MG63 (cell line): ENCODE measurements around the gene REPS2. TPM values are rescaled to one million over a fixed set of nuclear protein-coding genes. Genes with fewer than 3 reads are reported as not detected.

Experiments used
- DNase-seq: peaks from one replicate; pipeline ENCODE4 v3.0.0-alpha.2; 2020
- H3K27me3 ChIP-seq: fragments of 250-450 bp; sonication (Bioruptor Pico); 2 replicates; pipeline ENCODE4 v1.5.1; 2020; ENCODE audit warnings: mild to moderate bottlenecking, moderate library complexity
- H3K36me3 ChIP-seq: fragments of 250-450 bp; sonication (Bioruptor Pico); 2 replicates; pipeline ENCODE4 v1.5.1; 2020; ENCODE audit warnings: mild to moderate bottlenecking, moderate library complexity
- H3K4me3 ChIP-seq: fragments of 250-450 bp; sonication (Bioruptor Pico); 2 replicates; pipeline ENCODE4 v1.5.1; 2020; ENCODE audit warnings: mild to moderate bottlenecking, moderate library complexity
- H3K9me3 ChIP-seq: fragments of 250-450 bp; sonication (Bioruptor Pico); 2 replicates; pipeline ENCODE4 v1.5.1; 2020; ENCODE audit warnings: mild to moderate bottlenecking, moderate library complexity
- total RNA-seq: library from RNA; depleted of rRNA; stranded (reverse); fragments of >200 nt; shearing (Covaris generic); gene quantifications from 2 replicates; pipeline ENCODE4 v1.2.3, GENCODE V29; 2014; ENCODE audit warnings: low replicate concordance

The REPS2 gene
- total RNA-seq, 1 experiment from 2014 or later, result 0.07 TPM

- no peaks in the 10 kb centered on the region; the same call in 1 of the 2 replicates for H3K27me3 ChIP-seq
- no peaks in the 10 kb centered on the region for H3K36me3 ChIP-seq
- H3K9me3 ChIP-seq, result no peaks in the 10 kb centered on the region
- H3K4me3 ChIP-seq, result no peak overlapping the region
- DNase-seq, result no peak
Measured at GRCh38 chrX:17081511-17081910, 135.1 kb downstream of the REPS2 start.

- no peaks in the 10 kb centered on the region; the same call in 1 of the 2 replicates for H3K27me3 ChIP-seq
- no peak for DNase-seq
- no peaks in the 10 kb centered on the region for H3K9me3 ChIP-seq
- no peak overlapping the region for H3K4me3 ChIP-seq
- no peaks in the 10 kb centered on the region for H3K36me3 ChIP-seq
Measured at GRCh38 chrX:17081968-17082367, 135.5 kb downstream of the REPS2 start.

- H3K27me3 ChIP-seq, result no peaks in the 10 kb centered on the region; the same call in 1 of the 2 replicates
- no peaks in the 10 kb centered on the region for H3K9me3 ChIP-seq
- no peak overlapping the region for H3K4me3 ChIP-seq
- no peaks in the 10 kb centered on the region for H3K36me3 ChIP-seq
- DNase-seq, result no peak
Measured at GRCh38 chrX:17082831-17083230, 136.4 kb downstream of the REPS2 start.

- Histone ChIP-seq H3K27me3 (no peaks in the 10 kb centered on the region; the same call in none of the 2 replicates), H3K36me3 (no peaks in the 10 kb centered on the region), H3K9me3 (no peaks in the 10 kb centered on the region), H3K4me3 (no peak overlapping the region)
- no peak for DNase-seq
Measured at GRCh38 chrX:17086317-17086716, 139.9 kb downstream of the REPS2 start.

- Histone ChIP-seq H3K4me3 (no peak overlapping the region), H3K27me3 (no peaks in the 10 kb centered on the region)
- no peak for DNase-seq
Measured at GRCh38 chrX:17095161-17095560, 148.7 kb downstream of the REPS2 start.

GRCh38 chrX:17098516-17099247, 152.2 kb downstream of the REPS2 start:
- Histone ChIP-seq H3K4me3 (no peak overlapping the region), H3K9me3 (no peaks in the 10 kb centered on the region), H3K27me3 (no peaks in the 10 kb centered on the region), H3K36me3 (no peaks in the 10 kb centered on the region)
- no peak for DNase-seq

More at GRCh38 chrX:17095161-17095560, 148.7 kb downstream of the REPS2 start:
- Histone ChIP-seq H3K36me3 (no peaks in the 10 kb centered on the region), H3K9me3 (no peaks in the 10 kb centered on the region)

- no peak for DNase-seq
- Histone ChIP-seq H3K9me3 (no peaks in the 10 kb centered on the region), H3K4me3 (no peak overlapping the region), H3K36me3 (no peaks in the 10 kb centered on the region), H3K27me3 (no peaks in the 10 kb centered on the region)
Measured at GRCh38 chrX:17104433-17104832, 158.0 kb downstream of the REPS2 start.

- Histone ChIP-seq H3K4me3 (no peak overlapping the region), H3K27me3 (no peaks in the 10 kb centered on the region), H3K9me3 (no peaks in the 10 kb centered on the region), H3K36me3 (no peaks in the 10 kb centered on the region)
- no peak for DNase-seq
Measured at GRCh38 chrX:17120816-17121215, 174.4 kb downstream of the REPS2 start.

GRCh38 chrX:17154001-17154400, 207.5 kb downstream of the REPS2 start:
- no peaks in the 10 kb centered on the region for H3K9me3 ChIP-seq
- no peak for DNase-seq

GRCh38 chrX:17160975-17161374, 214.5 kb downstream of the REPS2 start:
- no peaks in the 10 kb centered on the region for H3K27me3 ChIP-seq
- no peaks in the 10 kb centered on the region for H3K36me3 ChIP-seq
- no peak for DNase-seq
- H3K9me3 ChIP-seq, result no peaks in the 10 kb centered on the region; the same call in none of the 2 replicates
- H3K4me3 ChIP-seq, result no peak overlapping the region

More at GRCh38 chrX:17154001-17154400, 207.5 kb downstream of the REPS2 start:
- H3K27me3 ChIP-seq, result no peaks in the 10 kb centered on the region
- H3K36me3 ChIP-seq, result no peaks in the 10 kb centered on the region
- H3K4me3 ChIP-seq, result no peak overlapping the region

- no peak overlapping the region for H3K4me3 ChIP-seq
- no peak for DNase-seq
- no peaks in the 10 kb centered on the region for H3K27me3 ChIP-seq
- no peaks in the 10 kb centered on the region; the same call in none of the 2 replicates for H3K9me3 ChIP-seq
- no peaks in the 10 kb centered on the region for H3K36me3 ChIP-seq
Measured at GRCh38 chrX:17161991-17162390, 215.5 kb downstream of the REPS2 start.

GRCh38 chrX:17164079-17164478, 217.6 kb downstream of the REPS2 start:
- Histone ChIP-seq H3K9me3 (no peaks in the 10 kb centered on the region; the same call in none of the 2 replicates), H3K27me3 (no peaks in the 10 kb centered on the region), H3K36me3 (no peaks in the 10 kb centered on the region), H3K4me3 (no peak overlapping the region)
- no peak for DNase-seq

- no peaks in the 10 kb centered on the region; the same call in none of the 2 replicates for H3K9me3 ChIP-seq
- no peak for DNase-seq
- H3K36me3 ChIP-seq, result no peaks in the 10 kb centered on the region
- H3K27me3 ChIP-seq, result no peaks in the 10 kb centered on the region
- H3K4me3 ChIP-seq, result no peak overlapping the region
Measured at GRCh38 chrX:17164941-17165340, 218.5 kb downstream of the REPS2 start.

- no peaks in the 10 kb centered on the region for H3K36me3 ChIP-seq
- no peak for DNase-seq
- no peak overlapping the region for H3K4me3 ChIP-seq
- H3K9me3 ChIP-seq, result no peaks in the 10 kb centered on the region; the same call in none of the 2 replicates
- no peaks in the 10 kb centered on the region for H3K27me3 ChIP-seq
Measured at GRCh38 chrX:17167915-17168314, 221.5 kb downstream of the REPS2 start.

GRCh38 chrX:17170973-17171372, 224.5 kb downstream of the REPS2 start:
- Histone ChIP-seq H3K27me3 (no peaks in the 10 kb centered on the region), H3K36me3 (no peaks in the 10 kb centered on the region)
- no peak for DNase-seq

GRCh38 chrX:17174671-17175070, 228.2 kb downstream of the REPS2 start:
- H3K36me3 ChIP-seq, result no peaks in the 10 kb centered on the region
- no peak overlapping the region for H3K4me3 ChIP-seq
- no peaks in the 10 kb centered on the region for H3K27me3 ChIP-seq
- peak; percentile 23 for DNase-seq
- no peaks in the 10 kb centered on the region for H3K9me3 ChIP-seq

More at GRCh38 chrX:17170973-17171372, 224.5 kb downstream of the REPS2 start:
- no peak overlapping the region for H3K4me3 ChIP-seq
- H3K9me3 ChIP-seq, result no peaks in the 10 kb centered on the region

GRCh38 chrX:17182317-17182716, 235.9 kb downstream of the REPS2 start:
- no peaks in the 10 kb centered on the region for H3K27me3 ChIP-seq
- no peaks in the 10 kb centered on the region for H3K36me3 ChIP-seq
- H3K9me3 ChIP-seq, result no peaks in the 10 kb centered on the region
- no peak for DNase-seq
- no peak overlapping the region for H3K4me3 ChIP-seq

GRCh38 chrX:17183566-17183965, 237.1 kb downstream of the REPS2 start:
- Histone ChIP-seq H3K4me3 (no peak overlapping the region), H3K36me3 (no peaks in the 10 kb centered on the region), H3K9me3 (no peaks in the 10 kb centered on the region), H3K27me3 (no peaks in the 10 kb centered on the region)
- DNase-seq, result no peak
